M059J (cell line): ENCODE data around the gene CARD9. TPM values are rescaled to one million over a fixed set of nuclear protein-coding genes. Genes with fewer than 3 reads are reported as not detected.

Experiments used
- DNase-seq: peaks from one replicate; pipeline ENCODE4 v3.0.0-alpha.2; 2012; ENCODE audit warnings: low read depth
- total RNA-seq: library from RNA; depleted of rRNA; stranded (reverse); fragments of >200 nt; shearing (Covaris generic); gene quantifications from 2 replicates; pipeline ENCODE4 v1.2.3, GENCODE V29; 2014

Gene CARD9
- total RNA-seq, 1 experiment from 2014 or later: 0.12 TPM

DNA sequence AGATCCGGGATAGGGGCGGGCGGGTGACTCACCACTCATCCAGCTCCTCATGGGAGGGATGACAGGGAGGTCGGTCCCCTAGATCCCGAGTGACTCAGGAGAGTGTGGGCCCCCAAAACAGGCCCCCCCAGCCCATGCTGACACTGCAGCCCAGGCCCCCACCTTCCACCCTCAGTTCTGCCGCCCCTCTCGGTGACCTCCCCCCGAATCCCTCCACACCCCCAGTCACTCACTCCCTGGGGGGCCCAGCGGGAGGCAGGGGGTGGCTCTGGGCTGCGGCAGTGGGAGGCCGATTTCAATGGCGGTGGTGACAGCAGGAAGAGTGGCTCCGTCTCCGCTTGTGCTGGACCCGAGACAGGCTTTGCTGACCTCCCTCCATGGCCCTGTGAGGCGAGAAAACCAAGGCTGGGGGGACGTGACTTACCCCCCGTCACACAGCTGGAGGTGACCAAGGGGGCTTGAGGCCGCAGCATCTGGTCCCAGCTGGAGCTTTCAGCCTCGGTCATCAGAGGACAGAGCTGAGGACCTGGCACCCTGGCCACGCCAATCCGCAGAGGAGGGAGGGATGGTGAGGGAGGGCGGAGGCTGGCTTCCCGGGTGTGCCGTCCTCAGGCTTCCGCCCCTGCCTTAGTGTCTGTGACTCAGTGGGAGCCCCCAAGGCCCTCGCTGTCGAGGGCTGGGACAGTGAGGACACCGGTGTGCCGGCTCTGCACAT lies 37.2 kb downstream of the CARD9 start:
- DNase-seq: no peak

GRCh38 chr9:136335296-136336155 lies 37.9 kb downstream of the CARD9 start:
- DNase-seq: no peak

- DNase-seq: no peak
These were observed 38.9 kb downstream of the CARD9 start for GRCh38 chr9:136334541-136334940.

GRCh38 chr9:136333486-136333885 lies 40.0 kb downstream of the CARD9 start:
- DNase-seq: no peak

GRCh38 chr9:136333045-136333444 lies 40.4 kb downstream of the CARD9 start:
- DNase-seq: no peak

DNA sequence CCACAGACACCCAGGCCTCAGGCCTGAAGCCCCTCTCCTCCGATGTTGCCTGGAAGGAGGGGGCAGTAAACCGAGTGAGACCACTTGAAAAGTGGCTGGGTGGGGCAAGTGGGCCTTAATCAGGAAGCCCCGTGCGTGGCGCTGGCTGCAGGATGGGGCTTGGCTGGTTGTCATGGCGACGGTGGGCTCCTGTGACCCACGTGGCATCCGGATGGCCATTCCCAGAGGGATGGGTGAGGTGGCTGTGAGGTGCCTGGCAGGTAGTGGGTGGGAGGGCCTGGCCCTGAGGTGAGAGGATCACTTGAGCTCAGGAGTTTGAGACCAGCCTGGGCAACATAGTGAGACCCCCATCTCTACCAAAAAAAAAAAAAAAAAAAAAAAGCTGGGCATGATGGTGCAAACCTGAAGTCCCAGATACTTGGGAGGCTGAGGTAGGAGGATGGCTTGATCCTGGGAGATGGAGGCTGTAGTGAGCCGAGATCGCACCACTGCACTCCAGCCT lies 40.9 kb downstream of the CARD9 start:
- no peak for DNase-seq

DNA sequence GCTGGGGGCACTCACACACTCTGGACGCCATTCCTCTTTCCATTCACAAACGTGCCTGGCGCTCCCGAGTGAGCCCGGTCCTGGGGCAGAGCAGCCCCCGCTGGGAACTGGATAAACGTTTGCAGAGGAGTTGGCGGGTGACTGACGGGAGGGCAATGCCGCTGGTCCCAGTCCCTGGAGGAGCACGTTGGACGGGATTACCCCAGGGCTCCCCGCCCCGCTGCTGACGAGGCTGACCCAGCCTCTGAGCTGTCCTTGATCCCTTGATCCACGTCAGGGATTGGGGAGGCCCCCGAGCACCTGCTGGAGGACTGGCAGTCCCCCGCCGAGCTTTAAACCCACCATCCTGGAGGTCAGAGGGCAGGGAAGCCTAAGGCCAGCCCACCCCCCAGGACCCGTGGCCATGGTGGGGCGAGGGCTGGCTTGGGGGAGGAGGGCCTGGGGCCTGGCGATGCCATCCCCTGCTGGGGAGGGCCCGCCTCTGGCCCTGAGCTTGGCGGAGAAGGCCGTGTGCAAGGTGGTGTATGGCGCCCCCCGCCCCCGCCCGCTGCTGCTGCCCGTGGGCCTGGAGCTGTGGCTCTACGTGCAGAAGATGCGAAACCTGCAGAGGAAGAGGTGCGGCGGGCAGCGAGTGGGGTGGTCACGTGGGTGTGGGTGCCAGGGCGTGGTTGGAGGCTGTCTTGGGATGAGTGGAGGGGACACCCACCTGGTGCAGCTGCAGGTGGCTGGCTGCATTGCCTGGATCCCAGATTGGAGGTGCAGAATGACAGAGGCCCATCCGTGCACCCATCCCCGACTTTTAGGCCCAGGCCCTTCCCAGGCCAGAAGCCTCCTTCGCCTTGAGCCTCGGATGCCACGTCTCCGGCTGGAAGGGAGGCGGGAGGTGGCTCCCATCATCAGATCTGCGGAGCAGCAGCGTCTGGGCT lies 41.6 kb downstream of the CARD9 start:
- DNase-seq: no peak

DNA sequence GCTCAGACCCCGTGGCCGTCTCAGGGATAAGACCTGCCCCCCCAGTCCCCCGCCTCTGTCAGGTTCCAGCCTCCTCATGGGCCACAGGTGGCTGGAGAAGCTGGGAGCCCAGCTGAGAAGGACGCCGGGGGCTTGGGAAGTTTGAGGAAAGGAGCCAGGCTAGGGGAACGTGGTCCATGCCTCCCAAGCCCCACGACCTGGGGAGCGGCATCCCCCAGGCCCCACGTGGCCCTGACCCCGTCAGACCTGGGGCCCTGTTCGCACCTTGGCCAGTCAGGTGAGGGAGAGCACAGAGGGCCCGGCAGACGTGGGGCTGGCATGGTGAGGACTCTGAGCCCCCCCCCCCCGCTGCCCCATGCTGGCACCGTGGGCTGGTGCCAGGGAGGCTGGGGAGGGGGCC lies 42.4 kb downstream of the CARD9 start:
- no peak for DNase-seq

DNA sequence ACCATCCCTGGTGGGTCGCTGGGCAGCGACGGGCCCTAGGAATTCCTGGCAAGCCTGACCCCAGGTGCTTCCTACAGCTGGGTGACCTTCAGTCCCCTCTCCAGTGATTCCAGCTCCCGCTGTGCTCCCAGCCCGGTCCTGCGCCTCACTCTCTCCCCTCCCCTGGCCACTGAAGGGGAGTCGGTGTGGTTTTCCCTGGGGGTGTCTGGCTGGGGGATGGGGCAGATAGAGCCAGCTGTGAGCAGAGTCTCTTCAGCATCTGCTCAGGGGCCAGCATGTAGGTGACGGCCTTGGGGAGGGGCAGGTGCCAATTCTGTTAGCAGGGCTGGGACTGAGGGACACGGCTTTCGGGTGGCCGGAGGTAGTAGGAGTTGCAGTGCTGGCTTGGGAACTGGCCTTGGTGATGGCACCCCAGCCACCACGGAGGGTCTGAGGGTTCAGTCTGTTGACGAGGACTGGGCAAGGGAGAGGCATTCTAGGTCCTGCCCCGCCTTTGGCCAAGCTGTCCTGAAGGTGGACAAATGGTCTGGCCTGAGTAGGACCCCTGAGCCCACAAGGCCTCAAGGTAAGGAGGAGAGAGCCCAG lies 43.0 kb downstream of the CARD9 start:
- no peak for DNase-seq

GRCh38 chr9:136329636-136330405 lies 43.6 kb downstream of the CARD9 start:
- DNase-seq: no peak

DNA sequence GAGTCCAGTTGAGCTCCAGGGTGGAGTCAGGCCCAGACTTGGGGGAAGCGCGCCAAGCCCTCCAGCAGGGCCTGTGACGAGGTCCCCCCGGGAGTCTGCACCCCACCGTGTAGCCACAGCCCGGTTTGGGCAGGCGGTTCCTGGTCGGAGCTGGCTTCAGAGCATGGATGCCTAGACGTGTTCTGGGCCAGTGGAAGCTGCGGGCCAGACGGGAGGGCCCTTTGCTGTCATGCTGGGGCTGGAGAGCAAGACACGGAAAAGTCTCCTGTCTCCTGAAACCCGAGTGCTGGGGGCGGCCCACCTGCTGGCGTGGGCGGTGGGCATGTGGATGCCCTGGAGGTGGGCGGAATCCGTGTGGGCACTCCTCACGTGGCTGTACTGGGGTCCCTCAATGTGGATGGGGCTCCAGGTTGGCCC lies 44.2 kb downstream of the CARD9 start:
- DNase-seq: no peak

GRCh38 chr9:136328622-136329041 lies 44.8 kb downstream of the CARD9 start:
- no peak for DNase-seq

GRCh38 chr9:136328011-136328621 lies 45.4 kb downstream of the CARD9 start:
- DNase-seq: no peak

DNA sequence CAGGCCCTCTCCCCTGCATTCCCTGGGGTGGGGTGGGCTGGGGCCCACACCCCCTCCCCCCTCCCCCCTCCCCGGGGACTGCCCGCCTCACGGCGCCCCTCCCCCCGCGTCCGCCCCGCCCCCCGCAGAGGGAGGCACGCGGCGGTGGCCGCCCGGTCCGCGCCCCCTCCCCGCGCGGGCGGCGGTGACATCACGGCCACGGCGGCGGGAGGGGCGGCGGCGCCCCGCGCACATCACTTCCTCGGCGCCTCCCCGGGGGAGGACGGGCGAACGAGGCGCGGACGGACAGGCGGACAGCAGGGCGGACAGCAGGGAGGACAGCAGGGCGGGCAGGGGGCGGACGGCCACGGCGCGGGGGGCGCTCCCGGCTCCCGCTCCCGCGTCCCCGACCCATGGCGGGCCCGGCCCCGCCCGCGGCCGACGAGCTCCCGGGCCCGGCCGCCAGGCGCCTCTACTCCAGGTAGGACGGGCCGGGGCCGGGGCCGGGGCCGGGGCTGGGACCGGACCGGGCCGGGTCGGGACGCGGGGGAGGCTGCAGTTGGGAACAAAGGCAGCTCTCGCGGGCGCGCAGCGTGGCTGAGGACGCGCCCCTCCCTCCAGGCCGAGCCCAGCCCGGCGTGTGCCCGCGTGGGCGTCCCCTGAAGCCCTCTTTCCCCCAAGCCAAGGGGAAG lies 46.0 kb downstream of the CARD9 start, which contains the start of gene GPSM1:
TSS of gene GPSM1 (plus strand) at position 236 of the 671 bp plus-strand sequence. CDS start at position 393, 157 bp downstream.
- peak; percentile 38 for DNase-seq

DNA sequence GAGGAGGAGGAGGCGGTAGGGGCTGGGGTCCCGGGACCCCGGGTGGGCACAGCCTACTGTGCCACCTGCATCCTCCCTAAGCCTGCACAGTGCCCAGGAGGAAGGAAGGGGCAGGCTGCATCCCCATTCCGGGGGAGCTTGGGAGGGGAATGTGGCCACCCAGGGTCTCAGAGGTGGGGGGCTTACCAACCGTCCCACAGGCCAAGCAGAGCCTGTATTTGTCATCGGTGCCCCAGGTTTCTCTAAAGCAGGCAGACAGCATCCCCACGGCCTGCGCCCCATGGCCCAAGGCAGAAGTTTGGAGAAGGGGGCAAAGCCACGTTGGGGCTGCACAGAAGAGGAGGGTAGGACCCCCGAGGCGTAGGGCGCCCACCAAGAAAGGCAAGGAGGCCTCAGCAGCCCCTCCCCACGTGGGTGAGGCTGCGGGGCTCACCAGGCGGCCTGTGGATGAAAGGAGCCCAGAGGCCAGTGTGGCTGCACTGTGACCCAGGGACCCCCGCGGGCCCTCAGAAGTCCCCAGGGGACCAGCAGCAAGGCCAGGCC lies 46.6 kb downstream of the CARD9 start:
- no peak for DNase-seq

- DNase-seq: no peak
These were observed 47.3 kb downstream of the CARD9 start for GRCh38 chr9:136326061-136326760.

- no peak for DNase-seq
These were observed 48.1 kb downstream of the CARD9 start for GRCh38 chr9:136325358-136325757.

GRCh38 chr9:136324501-136325300 lies 48.8 kb downstream of the CARD9 start:
- no peak for DNase-seq
